ENCODE results near the gene UBXN10. TPM values are rescaled to one million over a fixed set of nuclear protein-coding genes. Genes with fewer than 3 reads are reported as not detected.

The UBXN10 gene
- total and polyA plus RNA-seq, 2 of the 13 experiments (the other 11 are each of a cell fraction or from before 2014, with no cell fraction given) = 0.04 to 0.05 TPM

- intact Hi-C loops (cut with micrococcal nuclease; ENCODE audit: unreplicated experiment) = no loop called here
- 2% methylated on average over 7 of the region's 7 CpGs for WGBS (ENCODE audit: low lambda C conversion rate)
- Histone ChIP-seq H3K27ac (ENCODE audit: extremely low read length, insufficient read depth, low read length) (no peak overlapping the region), H4K20me1 (ENCODE audit: insufficient read depth, low read length) (no peaks in the 10 kb centered on the region), H3K27me3 (ENCODE audit: control insufficient read depth in 1 of 2, insufficient read depth in 2 of 2, low read length in 2 of 2) (peaks cover 3 to 22% of the 10 kb centered on the region in 2 experiments; a peak in 3 of 5 replicates), H3K36me3 (replicated peaks in 1 of 2; ENCODE audit: control insufficient read depth in 1 of 2, insufficient read depth in 2 of 2, low read length in 2 of 2) (no peaks in the 10 kb centered on the region), H3K9ac (ENCODE audit: insufficient read depth, low read depth, low read length) (no peak overlapping the region), H3K4me3 (replicated peaks in 1 of 3; ENCODE audit: insufficient read depth in 1 of 3, low read depth in 2 of 3, low read length in 3 of 3) (no peak overlapping the region), H3K79me2 (ENCODE audit: insufficient read depth, low read length) (no peaks in the 10 kb centered on the region), H2AFZ (ENCODE audit: low read length) (no peak overlapping the region), H3K4me2 (ENCODE audit: low read depth, low read length) (no peak overlapping the region), H3K9me3 (ENCODE audit: low read length) (no peaks in the 10 kb centered on the region), H3K4me1 (ENCODE audit: insufficient read depth, low read length) (peaks cover 5% of the 10 kb centered on the region; the same call in 1 of the 2 replicates)
- in situ Hi-C loops (cut with HindIII; ENCODE audit: extremely low pct_ligation_motif_present, low pct_unique_long_range_greater_than_20kb) = loop anchor here (10.0 kb wide), 1 partner anchor 224 kb away; the partner anchor contains the start of gene PLA2G2A
- peak; percentile 88 for TF ChIP-seq BCL6 (CRISPR knock-in tag; IDR thresholded peaks at IDR 0.05)
- no peak for TF ChIP-seq TRAFD1 (CRISPR knock-in tag; IDR thresholded peaks at IDR 0.05; ENCODE audit: borderline replicate concordance)
- CTCF ChIA-PET (ENCODE audit: low intra/inter-chr PET ratio, low total read pairs) = no interaction called here
- DNase-seq (ENCODE audit: low spot score) = no peak
- FAIRE-seq = no peak
- POLR2A ChIA-PET = no interaction called here
- no peak for ATAC-seq
- no TSS peak for BruUV-seq (replicated peaks)
Observed at GRCh38 chr1:20198918-20199317, 13.0 kb downstream of the UBXN10 start.

- Histone ChIP-seq H4K20me1 (ENCODE audit: insufficient read depth, low read length) (no peaks in the 10 kb centered on the region), H2AFZ (ENCODE audit: low read length) (no peak overlapping the region), H3K36me3 (replicated peaks in 1 of 2; ENCODE audit: control insufficient read depth in 1 of 2, insufficient read depth in 2 of 2, low read length in 2 of 2) (no peaks in the 10 kb centered on the region), H3K27ac (ENCODE audit: extremely low read length, insufficient read depth, low read length) (no peak overlapping the region), H3K27me3 (ENCODE audit: control insufficient read depth in 1 of 2, insufficient read depth in 2 of 2, low read length in 2 of 2) (peaks cover 3 to 22% of the 10 kb centered on the region in 2 experiments; a peak in 3 of 5 replicates), H3K9me3 (ENCODE audit: low read length) (no peaks in the 10 kb centered on the region), H3K79me2 (ENCODE audit: insufficient read depth, low read length) (no peaks in the 10 kb centered on the region), H3K9ac (ENCODE audit: insufficient read depth, low read depth, low read length) (no peak overlapping the region), H3K4me2 (ENCODE audit: low read depth, low read length) (no peak overlapping the region), H3K4me3 (replicated peaks in 1 of 3; ENCODE audit: insufficient read depth in 1 of 3, low read depth in 2 of 3, low read length in 3 of 3) (no peak overlapping the region), H3K4me1 (ENCODE audit: insufficient read depth, low read length) (peaks cover 5% of the 10 kb centered on the region; the same call in 1 of the 2 replicates)
- 33% methylated on average over 3 of the region's 3 CpGs for WGBS (ENCODE audit: low lambda C conversion rate)
- in situ Hi-C loops (cut with HindIII; ENCODE audit: extremely low pct_ligation_motif_present, low pct_unique_long_range_greater_than_20kb) (loop anchor here (10.0 kb wide), 1 partner anchor 225 kb away; the partner anchor contains the start of gene PLA2G2A), intact Hi-C loops (cut with micrococcal nuclease; ENCODE audit: unreplicated experiment) (no loop called here)
- ATAC-seq = no peak
- no TSS peak for BruUV-seq (replicated peaks)
- FAIRE-seq = no peak
- TF ChIP-seq IRF9 (CRISPR knock-in tag; IDR thresholded peaks at IDR 0.05; ENCODE audit: borderline replicate concordance) = no peak
- TF ChIP-seq MAX (IDR thresholded peaks at IDR 0.05) = no peak
- TF ChIP-seq ZC3H4 (CRISPR knock-in tag; IDR thresholded peaks at IDR 0.05; ENCODE audit: borderline replicate concordance) = no peak
- no peak for TF ChIP-seq ZNF264 (CRISPR knock-in tag; IDR thresholded peaks at IDR 0.05)
- no peak for TF ChIP-seq ZNF235 (CRISPR knock-in tag; IDR thresholded peaks at IDR 0.05; ENCODE audit: borderline replicate concordance)
- no peak for TF ChIP-seq ZNF577 (CRISPR knock-in tag; IDR thresholded peaks at IDR 0.05; ENCODE audit: borderline replicate concordance, low read depth)
- no peak for TF ChIP-seq CENPBD1 (CRISPR knock-in tag; IDR thresholded peaks at IDR 0.05; ENCODE audit: borderline replicate concordance, low read depth)
- no peak for TF ChIP-seq RARA (CRISPR knock-in tag; IDR thresholded peaks at IDR 0.05)
- no peak for TF ChIP-seq SOX6 (IDR thresholded peaks at IDR 0.05)
- TF ChIP-seq SOX6 (CRISPR knock-in tag; IDR thresholded peaks at IDR 0.05) = no peak
- no peak for TF ChIP-seq ZNF616 (CRISPR knock-in tag; IDR thresholded peaks at IDR 0.05; ENCODE audit: low read depth)
- TF ChIP-seq ETV6 (CRISPR knock-in tag; conservative IDR thresholded peaks at IDR 0.05) = no peak
- TF ChIP-seq MNT (IDR thresholded peaks at IDR 0.05) = no peak
- POLR2A ChIA-PET = no interaction called here
- no peak for DNase-seq (ENCODE audit: low spot score)
- CTCF ChIA-PET (ENCODE audit: low intra/inter-chr PET ratio, low total read pairs) = no interaction called here
Observed at GRCh38 chr1:20199403-20199802, 13.5 kb downstream of the UBXN10 start.
